ENCODE data around the gene DDC.

Gene DDC

DNA sequence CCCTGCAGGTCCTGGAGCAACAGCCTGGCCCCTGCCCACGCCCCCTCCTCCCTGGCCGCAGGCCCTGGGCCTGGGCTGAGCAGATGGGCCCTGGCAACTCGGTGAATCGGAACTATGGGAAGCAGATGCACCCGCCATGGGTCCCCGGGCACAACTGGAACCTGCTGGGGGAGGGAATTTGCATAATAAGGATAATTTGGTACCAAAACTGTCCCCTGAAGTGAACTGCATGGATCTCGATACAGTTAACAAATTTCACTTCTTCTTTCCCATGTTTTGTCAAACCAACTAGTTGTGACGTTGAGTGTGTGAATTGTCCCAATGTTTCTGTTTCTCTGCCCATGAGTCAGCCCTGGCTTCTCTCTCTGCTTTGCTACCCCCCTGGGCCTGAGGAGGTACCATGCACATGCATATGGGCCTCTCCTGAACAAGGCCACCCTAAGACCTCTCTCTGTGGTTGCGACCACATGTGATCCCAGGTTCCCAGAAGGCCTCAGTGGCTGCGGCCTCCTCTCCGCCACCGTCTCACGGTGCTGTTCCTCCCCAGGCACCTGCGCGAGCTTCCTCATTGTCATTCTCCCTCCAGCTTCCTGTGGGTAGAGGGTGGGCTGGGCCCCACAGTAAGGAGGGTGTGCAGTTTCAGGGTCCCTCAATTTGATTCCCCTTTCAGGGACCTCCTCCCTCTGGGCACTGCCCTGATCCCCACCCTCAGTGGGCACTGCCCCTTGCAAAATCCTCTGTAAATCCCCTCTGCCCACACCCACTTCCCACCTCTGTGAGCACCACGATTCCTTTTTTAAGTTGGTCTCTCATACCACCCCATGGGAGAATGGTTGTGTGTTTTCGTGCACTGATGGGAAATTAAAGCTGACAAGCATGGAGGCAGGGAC, 155.1 kb downstream of the DDC start:
- H3K4me2 ChIP-seq = peak overlapping the region; percentile 89
- H3K9ac ChIP-seq = peak overlapping the region; percentile 16
- peak overlapping the region; percentile 71 for H3K27ac ChIP-seq
- H3K27me3 ChIP-seq = no peaks in the 10 kb centered on the region
- peaks cover 84% of the 10 kb centered on the region for H3K4me1 ChIP-seq
- H3K36me3 ChIP-seq = no peaks in the 10 kb centered on the region
- H4K20me1 ChIP-seq = no peaks in the 10 kb centered on the region
- TF ChIP-seq Cebpa-rat (IDR thresholded peaks at IDR 0.05) = no peak
- H3K4me3 ChIP-seq = peak overlapping the region; percentile 20
- H3K9me3 ChIP-seq = no peaks in the 10 kb centered on the region
